HCT116 (cell line): Measurements from ENCODE around the gene LGI2. TPM values are rescaled to one million over a fixed set of nuclear protein-coding genes. Genes with fewer than 3 reads are reported as not detected.

ENCODE experiments used
- ATAC-seq: fragments of 200-7000 bp; cut with Tn5 transposase; 2 replicates; pipeline ENCODE4 v1.9.1; 2020; ENCODE audit warnings: mild to moderate bottlenecking, moderate library complexity
- BruUV-seq: library from RNA; stranded (reverse); fragments of 400-500 nt; replicated peaks from 2 replicates; lab custom pipeline; 2021; lab: Mats Ljungman, UMichigan
- CTCF ChIA-PET: fragments of 300-600 bp; sonication (Branson Sonifier 250); formaldehyde crosslinking; loops from one replicate; lab custom pipeline; 2021; ENCODE audit warnings: antibody characterized with exemption; lab: Charles Lee
- POLR2A ChIA-PET: fragments of 300-600, 350-600 bp; sonication (Branson Sonifier 250); formaldehyde crosslinking; loops from one replicate; lab custom pipeline; 2021; ENCODE audit warnings: antibody characterized with exemption; lab: Charles Lee
- RAD21 ChIA-PET, 2 experiments: fragments of 300-600 bp; sonication (Branson Sonifier 250); formaldehyde crosslinking; loops; one replicate each; lab custom pipeline; 2023; ENCODE audit warnings: low total read pairs in 2 of 2; ENCODE audit not compliant: uncharacterized antibody in 2 of 2, unreplicated experiment in 2 of 2, low non-redundant PET in 1 of 2; lab: Charles Lee
- DNase-seq: peaks from one replicate; pipeline ENCODE4 v3.0.0-alpha.2; 2010; ENCODE audit warnings: low read depth, low spot score
- H2AFZ ChIP-seq: fragments of 200-600 bp; shearing (Covaris generic), sonication (generic); 2 replicates; pipeline ENCODE4 v1.6.1; 2017; ENCODE audit warnings: low read depth, mixed run types, mixed read lengths, antibody characterized with exemption, low read length; ENCODE audit not compliant: poor library complexity, severe bottlenecking
- H3K27ac ChIP-seq: 2 replicates; pipeline ENCODE4 v1.5.1; 2012; ENCODE audit warnings: low read depth, low read length
- H3K27me3 ChIP-seq: fragments of 200-600 bp; sonication (generic); 2 replicates; pipeline ENCODE4 v1.6.1; 2016; ENCODE audit warnings: mixed run types, low read length, mixed read lengths; ENCODE audit not compliant: insufficient read depth
- H3K36me3 ChIP-seq, 2 experiments: fragments of 200-500 bp in 1 of 2; fragments of 200-600 bp in 1 of 2; sonication (Bioruptor generic) in 1 of 2; sonication (generic) in 1 of 2; 2 replicates each; pipeline versions ENCODE4 v1.5.1 to v1.6.1; 2014 to 2016; ENCODE audit warnings: low read length in 2 of 2, inconsistent platforms in 1 of 2, mixed read lengths in 1 of 2, mixed run types in 1 of 2; ENCODE audit not compliant: insufficient read depth in 2 of 2, control insufficient read depth in 1 of 2
- H3K4me1 ChIP-seq, 2 experiments: fragments of 200-600 bp in 1 of 2; sonication (generic) in 1 of 2; 2 replicates each; pipeline versions ENCODE4 v1.5.1 to v1.6.1; 2012 to 2017; ENCODE audit warnings: low read length in 2 of 2, inconsistent platforms in 1 of 2, mild to moderate bottlenecking in 1 of 2, mixed read lengths in 1 of 2, mixed run types in 1 of 2, moderate library complexity in 1 of 2; ENCODE audit not compliant: insufficient read depth in 2 of 2, control insufficient read depth in 1 of 2
- H3K4me2 ChIP-seq: fragments of 200-600 bp; sonication (generic); 2 replicates; pipeline ENCODE4 v1.6.1; 2017; ENCODE audit warnings: mixed run types, low read length, mixed read lengths
- H3K4me3 ChIP-seq, 2 experiments: fragments of 200-600 bp in 1 of 2; sonication (generic) in 1 of 2; replicated peaks in 1 of 2; 2 replicates each; pipeline ENCODE4 v1.5.1; 2011 to 2016; ENCODE audit warnings: low read length in 2 of 2, control low read depth in 1 of 2, low read depth in 1 of 2, mild to moderate bottlenecking in 1 of 2, mixed read lengths in 1 of 2, mixed run types in 1 of 2
- H3K79me2 ChIP-seq: fragments of 200-600 bp; sonication (generic); 2 replicates; pipeline ENCODE4 v1.6.1; 2017; ENCODE audit warnings: mild to moderate bottlenecking, mixed run types, low read length, moderate library complexity, mixed read lengths; ENCODE audit not compliant: insufficient read depth
- H3K9ac ChIP-seq: fragments of 200-600 bp; sonication (generic); 2 replicates; pipeline ENCODE4 v1.6.1; 2016; ENCODE audit warnings: low read length, mixed read lengths
- H3K9me2 ChIP-seq: fragments of 200-600 bp; sonication (generic), shearing (Covaris generic); 2 replicates; pipeline ENCODE4 v1.6.1; 2017; ENCODE audit warnings: mixed run types, mild to moderate bottlenecking, moderate library complexity; ENCODE audit not compliant: insufficient read depth
- H3K9me3 ChIP-seq, 2 experiments: fragments of 200-500 bp in 1 of 2; fragments of 200-600 bp in 1 of 2; sonication (Bioruptor generic) in 1 of 2; sonication (generic) in 1 of 2; 2 replicates each; pipeline ENCODE4 v1.6.1; 2014 to 2017; ENCODE audit warnings: low read length in 2 of 2, mixed read lengths in 2 of 2, inconsistent platforms in 1 of 2, low read depth in 1 of 2, mild to moderate bottlenecking in 1 of 2, mixed run types in 1 of 2, moderate library complexity in 1 of 2; ENCODE audit not compliant: control insufficient read depth in 1 of 2, insufficient read depth in 1 of 2
- H4K20me1 ChIP-seq: fragments of 200-600 bp; sonication (generic), shearing (Covaris generic); 2 replicates; pipeline ENCODE4 v1.6.1; 2017; ENCODE audit warnings: mixed run types, mild to moderate bottlenecking, moderate library complexity; ENCODE audit not compliant: insufficient read depth
- CBX3 ChIP-seq: IDR thresholded peaks from 2 replicates; pipeline ENCODE4 v1.6.1; 2012; ENCODE audit warnings: low read depth
- CEBPB ChIP-seq: IDR thresholded peaks from 2 replicates; pipeline ENCODE4 v1.6.1; 2012; ENCODE audit warnings: low read depth
- CTCF ChIP-seq, 3 experiments: fragments of 200-600 bp in 1 of 3; sonication (generic) in 1 of 3; IDR thresholded peaks in 2 of 3; conservative IDR thresholded peaks in 1 of 3; 2 replicates each; pipeline ENCODE4 v1.5.1; 2012 to 2017; ENCODE audit warnings: low read depth in 2 of 3, low read length in 2 of 3, antibody characterized with exemption in 1 of 3, borderline replicate concordance in 1 of 3, control low read depth in 1 of 3, mild to moderate bottlenecking in 1 of 3, mixed read lengths in 1 of 3, mixed run types in 1 of 3, moderate library complexity in 1 of 3; ENCODE audit not compliant: insufficient read depth in 1 of 3
- EGR1 ChIP-seq: IDR thresholded peaks from 2 replicates; pipeline ENCODE4 v1.6.1; 2012; ENCODE audit warnings: low read depth
- EZH2 ChIP-seq: fragments of 200-600 bp; sonication (generic); IDR thresholded peaks from 2 replicates; pipeline ENCODE4 v1.6.1; 2017; ENCODE audit warnings: antibody characterized with exemption, mixed run types
- EZH2phosphoT487 ChIP-seq: fragments of 200-600 bp; IDR thresholded peaks from 2 replicates; pipeline ENCODE4 v1.6.1; 2018; ENCODE audit warnings: antibody characterized with exemption, borderline replicate concordance
- FOSL1 ChIP-seq: IDR thresholded peaks from 2 replicates; pipeline ENCODE4 v1.6.1; 2012; ENCODE audit warnings: low read depth
- MAX ChIP-seq: IDR thresholded peaks from 2 replicates; pipeline ENCODE4 v1.6.1; 2012
- POLR2A ChIP-seq: IDR thresholded peaks from 2 replicates; pipeline ENCODE4 v1.7.0; 2011; ENCODE audit warnings: borderline replicate concordance; ENCODE audit not compliant: insufficient read depth, insufficient read length; ENCODE audit errors: extremely low read depth
- POLR2AphosphoS5 ChIP-seq: IDR thresholded peaks from 2 replicates; pipeline ENCODE4 v1.6.1; 2011; ENCODE audit warnings: mild to moderate bottlenecking, low read depth, low read length, moderate library complexity
- RAD21 ChIP-seq: IDR thresholded peaks from 2 replicates; pipeline ENCODE4 v1.6.1; 2012; ENCODE audit warnings: low read depth, mild to moderate bottlenecking
- SP1 ChIP-seq: IDR thresholded peaks from 2 replicates; pipeline ENCODE4 v1.6.1; 2012; ENCODE audit warnings: low read depth
- SRF ChIP-seq: IDR thresholded peaks from 2 replicates; pipeline ENCODE4 v1.6.1; 2012; ENCODE audit warnings: low read depth
- TCF7L2 ChIP-seq: IDR thresholded peaks from 2 replicates; pipeline ENCODE4 v1.7.0; 2011; ENCODE audit warnings: borderline replicate concordance, inconsistent platforms; ENCODE audit not compliant: insufficient read depth, insufficient read length; ENCODE audit errors: extremely low read depth
- YY1 ChIP-seq: IDR thresholded peaks from 2 replicates; pipeline ENCODE4 v1.6.1; 2011; ENCODE audit warnings: low read length, low read depth, moderate library complexity, mild to moderate bottlenecking; ENCODE audit not compliant: insufficient replicate concordance; ENCODE audit errors: extremely low read depth
- ZNF274 ChIP-seq: fragments of 200-500 bp; sonication (Bioruptor generic); IDR thresholded peaks from 2 replicates; pipeline ENCODE4 v1.6.1; 2014; ENCODE audit warnings: mild to moderate bottlenecking, low read depth, low read length, inconsistent platforms
- intact Hi-C: fragments of 100-400 bp; cut with micrococcal nuclease; formaldehyde crosslinking; loops from 2 replicates; pipeline ENCODE4 v1.10.0; 2022
- total RNA-seq: library from RNA; stranded (reverse); gene quantifications from one replicate; pipeline ENCODE4 v1.2.1, GENCODE V29; 2021; ENCODE audit not compliant: unreplicated experiment
- TF ChIP-seq, protein P1 (sequence below): IDR thresholded peaks from 2 replicates; pipeline ENCODE4 v1.6.1; 2012; ENCODE audit warnings: low read depth
- TF ChIP-seq, protein P2 (sequence below): IDR thresholded peaks from 2 replicates; pipeline ENCODE4 v1.6.1; 2011; ENCODE audit warnings: mild to moderate bottlenecking, low read length, moderate library complexity; ENCODE audit not compliant: insufficient replicate concordance; ENCODE audit errors: extremely low read depth

The LGI2 gene
- total RNA-seq, 1 experiment from 2014 or later, result not detected

GRCh38 chr4:24957886-24958285 is 72.9 kb downstream of the LGI2 start:
- ChIA-PET CTCF (no interaction called here), RAD21 (no interaction called here), POLR2A (no interaction called here)
- Histone ChIP-seq H3K4me2 (no peak overlapping the region), H3K27me3 (0 out of 2 replicates have a peak, but pooled peaks cover 4% of the 10 kb centered on the region), H4K20me1 (no peaks in the 10 kb centered on the region), H3K27ac (no peak overlapping the region), H3K4me1 (no peaks in the 10 kb centered on the region), H3K36me3 (no peaks in the 10 kb centered on the region), H2AFZ (no peak overlapping the region), H3K9ac (no peak overlapping the region), H3K4me3 (no peak overlapping the region), H3K79me2 (no peaks in the 10 kb centered on the region), H3K9me2 (no peaks in the 10 kb centered on the region), H3K9me3 (no peaks in the 10 kb centered on the region)
- ATAC-seq (no peak), DNase-seq (no peak)
- intact Hi-C loops, result no loop called here
- no TSS peak for BruUV-seq
- TF ChIP-seq CBX3, result no peak
- TF ChIP-seq ZNF274, result no peak
- TF ChIP-seq MAX, result no peak
- TF ChIP-seq EZH2phosphoT487, result no peak
- TF ChIP-seq, protein P1, sequence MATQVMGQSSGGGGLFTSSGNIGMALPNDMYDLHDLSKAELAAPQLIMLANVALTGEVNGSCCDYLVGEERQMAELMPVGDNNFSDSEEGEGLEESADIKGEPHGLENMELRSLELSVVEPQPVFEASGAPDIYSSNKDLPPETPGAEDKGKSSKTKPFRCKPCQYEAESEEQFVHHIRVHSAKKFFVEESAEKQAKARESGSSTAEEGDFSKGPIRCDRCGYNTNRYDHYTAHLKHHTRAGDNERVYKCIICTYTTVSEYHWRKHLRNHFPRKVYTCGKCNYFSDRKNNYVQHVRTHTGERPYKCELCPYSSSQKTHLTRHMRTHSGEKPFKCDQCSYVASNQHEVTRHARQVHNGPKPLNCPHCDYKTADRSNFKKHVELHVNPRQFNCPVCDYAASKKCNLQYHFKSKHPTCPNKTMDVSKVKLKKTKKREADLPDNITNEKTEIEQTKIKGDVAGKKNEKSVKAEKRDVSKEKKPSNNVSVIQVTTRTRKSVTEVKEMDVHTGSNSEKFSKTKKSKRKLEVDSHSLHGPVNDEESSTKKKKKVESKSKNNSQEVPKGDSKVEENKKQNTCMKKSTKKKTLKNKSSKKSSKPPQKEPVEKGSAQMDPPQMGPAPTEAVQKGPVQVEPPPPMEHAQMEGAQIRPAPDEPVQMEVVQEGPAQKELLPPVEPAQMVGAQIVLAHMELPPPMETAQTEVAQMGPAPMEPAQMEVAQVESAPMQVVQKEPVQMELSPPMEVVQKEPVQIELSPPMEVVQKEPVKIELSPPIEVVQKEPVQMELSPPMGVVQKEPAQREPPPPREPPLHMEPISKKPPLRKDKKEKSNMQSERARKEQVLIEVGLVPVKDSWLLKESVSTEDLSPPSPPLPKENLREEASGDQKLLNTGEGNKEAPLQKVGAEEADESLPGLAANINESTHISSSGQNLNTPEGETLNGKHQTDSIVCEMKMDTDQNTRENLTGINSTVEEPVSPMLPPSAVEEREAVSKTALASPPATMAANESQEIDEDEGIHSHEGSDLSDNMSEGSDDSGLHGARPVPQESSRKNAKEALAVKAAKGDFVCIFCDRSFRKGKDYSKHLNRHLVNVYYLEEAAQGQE, result no peak
- no peak for TF ChIP-seq RAD21
- TF ChIP-seq POLR2AphosphoS5, result no peak
- TF ChIP-seq CTCF (IDR thresholded peaks at IDR 0.05 in 2 of 3, conservative IDR thresholded peaks at IDR 0.05 in 1 of 3; ENCODE audit: borderline replicate concordance in 1 of 3, insufficient read depth in 1 of 3, low read depth in 2 of 3, low read length in 2 of 3), result no peak
- TF ChIP-seq EGR1, result no peak
- no peak for TF ChIP-seq CEBPB
- TF ChIP-seq, protein P2, sequence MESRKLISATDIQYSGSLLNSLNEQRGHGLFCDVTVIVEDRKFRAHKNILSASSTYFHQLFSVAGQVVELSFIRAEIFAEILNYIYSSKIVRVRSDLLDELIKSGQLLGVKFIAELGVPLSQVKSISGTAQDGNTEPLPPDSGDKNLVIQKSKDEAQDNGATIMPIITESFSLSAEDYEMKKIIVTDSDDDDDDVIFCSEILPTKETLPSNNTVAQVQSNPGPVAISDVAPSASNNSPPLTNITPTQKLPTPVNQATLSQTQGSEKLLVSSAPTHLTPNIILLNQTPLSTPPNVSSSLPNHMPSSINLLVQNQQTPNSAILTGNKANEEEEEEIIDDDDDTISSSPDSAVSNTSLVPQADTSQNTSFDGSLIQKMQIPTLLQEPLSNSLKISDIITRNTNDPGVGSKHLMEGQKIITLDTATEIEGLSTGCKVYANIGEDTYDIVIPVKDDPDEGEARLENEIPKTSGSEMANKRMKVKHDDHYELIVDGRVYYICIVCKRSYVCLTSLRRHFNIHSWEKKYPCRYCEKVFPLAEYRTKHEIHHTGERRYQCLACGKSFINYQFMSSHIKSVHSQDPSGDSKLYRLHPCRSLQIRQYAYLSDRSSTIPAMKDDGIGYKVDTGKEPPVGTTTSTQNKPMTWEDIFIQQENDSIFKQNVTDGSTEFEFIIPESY, result no peak
- TF ChIP-seq TCF7L2, result no peak
- no peak for TF ChIP-seq YY1
- TF ChIP-seq POLR2A, result no peak
- TF ChIP-seq EZH2, result no peak
- no peak for TF ChIP-seq SP1
- no peak for TF ChIP-seq SRF
- no peak for TF ChIP-seq FOSL1
